Measurements from ENCODE around the gene FANCC.

FANCC gene

DNA sequence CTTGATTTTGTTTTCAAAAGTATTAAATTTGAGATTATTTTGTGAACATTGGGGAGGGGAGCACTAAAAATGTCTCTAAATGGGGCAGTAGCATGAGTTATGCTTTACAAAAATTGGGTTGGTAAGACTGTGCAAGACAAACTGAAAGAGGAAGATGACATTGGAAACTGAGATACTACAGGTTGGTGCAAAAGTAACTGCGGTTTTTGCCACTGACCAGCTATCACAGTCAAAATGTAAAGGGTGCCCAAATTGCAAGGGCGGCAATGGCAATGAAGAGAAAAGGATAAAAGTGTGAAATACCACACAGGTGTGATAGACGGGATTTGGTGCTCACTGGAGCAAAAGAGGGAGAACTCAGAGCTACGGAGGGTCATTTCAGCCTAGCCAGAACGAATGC is 124.0 kb downstream of the FANCC start:
- DNase-seq = no peak

DNA sequence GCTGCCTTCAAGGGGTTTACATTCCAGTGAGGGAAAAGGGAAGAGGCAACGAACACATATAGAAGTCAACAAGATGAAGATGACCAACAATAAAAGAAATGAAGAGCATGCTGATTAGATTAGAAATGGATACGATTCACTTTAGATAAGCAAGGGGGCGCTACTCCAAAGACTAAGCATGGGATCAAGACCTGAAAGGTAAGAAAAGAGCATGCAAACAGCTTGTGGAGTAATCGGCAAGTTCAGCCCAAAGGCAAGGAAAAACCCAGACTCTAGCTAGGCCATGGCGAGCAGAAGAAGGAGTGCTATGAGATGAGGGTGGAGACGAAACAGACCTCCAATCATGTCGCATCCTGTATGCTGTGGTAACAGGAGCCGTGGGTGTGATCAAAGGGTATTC is 124.4 kb downstream of the FANCC start:
- DNase-seq = no peak

GRCh38 chr9:95192631-95193030 is 124.9 kb downstream of the FANCC start:
- no peak for DNase-seq

GRCh38 chr9:95190413-95190812 is 127.1 kb downstream of the FANCC start:
- DNase-seq = no peak

- DNase-seq = no peak
These were observed 128.0 kb downstream of the FANCC start for GRCh38 chr9:95189251-95190098.

DNA sequence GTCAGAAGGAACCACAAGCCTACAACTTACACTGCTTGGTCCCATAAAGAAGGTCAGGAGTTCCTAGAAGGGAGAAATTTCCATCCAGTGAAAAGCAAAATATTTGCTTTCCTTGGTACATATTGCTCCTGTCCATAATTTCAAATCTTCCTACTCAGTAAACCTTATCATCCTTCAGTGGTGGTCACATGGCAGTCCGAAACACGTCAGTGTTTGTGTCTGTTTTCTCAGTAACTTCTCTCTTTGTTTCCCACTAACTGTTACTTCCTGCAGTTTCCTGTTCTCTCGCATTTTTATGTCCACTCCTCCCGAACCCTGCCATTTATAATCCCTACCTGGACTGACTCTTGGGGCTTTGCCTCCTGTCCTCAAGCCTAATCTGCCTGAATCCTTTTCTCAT is 129.1 kb downstream of the FANCC start:
- DNase-seq = no peak

DNA sequence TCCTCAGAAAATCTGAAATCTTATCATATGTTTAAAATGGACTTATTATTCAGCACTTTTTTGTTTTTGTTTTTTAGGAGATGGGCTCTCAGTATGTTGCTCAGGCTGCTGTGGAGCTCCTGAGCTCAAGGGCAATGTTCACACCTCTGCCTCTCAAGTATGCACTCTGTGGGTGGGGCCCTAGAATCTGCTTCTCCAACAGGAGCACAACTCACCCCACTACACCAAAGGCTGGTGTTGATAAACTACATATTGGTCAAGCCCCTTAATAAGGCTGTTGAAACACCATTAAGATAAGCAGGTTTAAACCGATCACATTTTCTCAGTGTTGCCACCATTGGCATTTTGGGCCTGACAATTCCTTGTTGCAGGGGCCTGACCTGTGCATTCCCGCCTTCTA is 131.6 kb downstream of the FANCC start:
- DNase-seq = no peak

DNA sequence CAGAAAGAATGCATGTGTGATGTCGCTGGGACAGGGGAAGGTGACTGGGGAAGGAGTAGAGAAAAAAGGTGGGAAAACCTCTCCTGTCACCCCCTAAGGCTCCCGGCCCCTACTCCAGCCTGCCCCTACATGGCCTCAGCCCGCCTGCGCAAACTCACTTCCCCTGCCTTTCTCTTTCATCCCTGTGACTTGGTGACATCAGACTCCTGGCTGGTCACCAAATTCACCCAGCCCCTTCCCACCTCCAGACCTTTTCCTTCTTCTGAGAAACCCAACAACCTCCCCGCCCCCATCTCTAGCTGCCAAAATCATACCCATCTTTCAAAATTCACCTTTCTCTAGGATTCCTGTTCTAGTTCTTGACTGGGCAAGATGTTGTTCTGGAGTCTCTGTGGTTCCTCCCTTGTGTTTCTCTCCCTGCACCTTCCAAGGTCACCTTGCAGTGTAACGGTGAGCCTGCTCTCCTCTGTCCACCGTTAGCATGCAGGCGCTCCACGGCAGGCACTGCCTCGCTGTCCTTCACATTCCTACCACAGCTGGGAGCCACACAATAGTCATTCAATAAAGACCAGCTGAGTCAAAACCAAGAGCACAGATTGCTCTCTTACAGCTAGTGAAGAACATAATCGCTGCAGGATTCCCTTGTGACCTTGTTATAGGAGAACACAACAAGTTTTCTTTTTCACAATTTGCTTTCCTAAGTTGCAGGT is 134.5 kb downstream of the FANCC start:
- DNase-seq = no peak

- no peak for DNase-seq
These were observed 135.7 kb downstream of the FANCC start for GRCh38 chr9:95181835-95182234.

GRCh38 chr9:95181226-95181818 is 136.2 kb downstream of the FANCC start:
- DNase-seq = no peak

DNA sequence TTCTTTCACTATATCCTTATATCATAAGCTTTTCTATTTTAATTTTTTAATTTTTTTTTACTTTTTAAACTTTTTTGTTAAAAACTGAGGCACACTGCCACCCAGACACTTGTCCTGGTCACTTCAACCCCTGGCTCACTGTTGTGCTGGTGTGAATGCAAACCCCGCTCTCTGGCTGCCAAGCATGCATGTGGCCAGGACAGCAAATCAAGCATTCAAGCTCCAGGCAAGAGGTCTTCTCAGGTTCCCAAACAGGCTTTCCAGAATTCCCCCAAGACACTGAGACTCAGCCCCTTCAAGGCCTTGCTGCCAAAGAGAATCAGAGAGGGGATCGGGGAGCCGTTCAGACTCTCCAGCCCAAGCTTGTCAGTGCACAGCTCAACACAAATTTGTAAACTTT is 139.9 kb downstream of the FANCC start:
- no peak for DNase-seq

GRCh38 chr9:95176755-95177319 is 140.7 kb downstream of the FANCC start:
- DNase-seq = no peak

- no peak for DNase-seq
These were observed 142.0 kb downstream of the FANCC start for GRCh38 chr9:95175523-95175922.

GRCh38 chr9:95174038-95174437 is 143.5 kb downstream of the FANCC start:
- DNase-seq = no peak

DNA sequence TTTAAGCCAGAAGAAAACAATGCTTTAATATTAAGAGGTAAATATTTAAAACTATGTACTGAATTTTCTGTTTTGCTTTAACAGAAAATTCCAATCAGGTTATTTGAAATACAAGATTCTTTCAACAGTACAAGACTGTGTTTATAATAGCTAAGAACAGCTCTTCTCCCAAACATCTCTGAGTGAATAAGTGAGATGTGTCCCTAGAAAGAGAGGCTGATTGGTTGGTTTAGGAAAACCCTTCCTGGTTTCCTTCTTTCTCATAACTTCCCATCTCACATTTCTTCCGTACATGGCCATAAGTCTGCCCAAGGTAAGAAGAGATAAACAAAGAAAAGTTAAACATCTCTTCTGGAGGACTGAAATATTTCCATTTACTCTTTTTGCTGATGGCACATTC is 145.9 kb downstream of the FANCC start:
- no peak for DNase-seq

DNA sequence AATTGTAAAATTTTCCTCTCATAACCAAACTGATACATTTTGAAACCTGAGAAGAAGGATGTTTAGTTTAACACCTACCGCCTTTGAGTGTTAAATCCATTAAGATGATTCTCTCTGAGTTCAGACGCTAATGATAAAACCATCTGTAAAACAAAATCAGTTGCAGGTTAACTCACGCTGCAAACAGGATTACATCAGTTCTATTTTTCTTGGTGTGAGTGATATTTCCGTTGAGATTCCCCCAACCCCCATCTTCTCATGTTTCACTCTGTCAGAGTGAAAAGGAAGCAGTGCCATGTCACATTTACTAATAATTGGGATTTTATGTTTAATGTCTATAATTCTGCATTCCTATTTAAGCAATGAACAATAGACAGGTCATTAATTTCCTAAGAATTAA is 146.5 kb downstream of the FANCC start:
- no peak for DNase-seq

- no peak for DNase-seq
These were observed 149.5 kb downstream of the FANCC start for GRCh38 chr9:95167998-95168397.

GRCh38 chr9:95165004-95165403 is 152.5 kb downstream of the FANCC start:
- no peak for DNase-seq

DNA sequence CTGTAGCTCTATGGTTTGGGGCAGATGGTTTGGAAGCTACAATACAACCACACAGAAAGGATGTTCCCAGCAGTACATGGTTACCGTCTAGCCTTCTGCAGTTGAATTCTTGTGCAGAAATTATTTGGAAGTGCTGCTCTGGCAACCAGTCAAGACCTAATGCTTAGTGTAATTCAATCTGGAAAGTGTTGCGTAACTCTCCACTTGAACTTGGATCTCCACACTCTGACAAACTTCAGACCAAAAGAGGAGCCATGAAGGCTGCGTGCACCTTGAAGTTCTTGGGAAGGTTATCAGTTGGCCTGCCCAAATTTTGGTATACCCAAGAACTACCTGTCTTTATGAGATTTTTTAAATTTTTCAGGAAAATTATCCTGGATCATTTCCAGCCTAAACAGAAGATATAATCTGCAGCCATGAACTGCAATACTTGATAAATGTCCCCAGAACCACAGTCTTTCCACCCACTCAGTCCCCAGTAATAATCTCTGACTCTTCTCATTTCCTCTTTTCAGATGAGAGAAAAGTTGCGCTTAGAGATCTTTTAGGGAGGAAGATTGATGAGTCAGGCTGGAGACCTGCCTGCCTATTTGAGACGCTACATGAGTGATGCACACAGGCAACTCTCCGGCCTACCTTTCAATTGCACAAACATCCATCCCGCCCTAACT is 159.9 kb downstream of the FANCC start:
- DNase-seq = no peak

- no peak for DNase-seq
These were observed 161.4 kb downstream of the FANCC start for GRCh38 chr9:95156074-95156473.

GRCh38 chr9:95155220-95155619 is 162.3 kb downstream of the FANCC start:
- DNase-seq = no peak

GRCh38 chr9:95150903-95151302 is 166.6 kb downstream of the FANCC start:
- no peak for DNase-seq
